ENCODE measurements around the gene BMPR1B. TPM values are rescaled to one million over a fixed set of nuclear protein-coding genes. Genes with fewer than 3 reads are reported as not detected.
A peak's percentile ranks its signal among the peaks of the same experiment; 100 is the strongest.
"Not testable (repeated sequence)": the region's sequence is repeated elsewhere in the genome, so short reads cannot be mapped to it uniquely, and the experiment has no call there.

The BMPR1B gene
- total and polyA plus RNA-seq, 5 donors from 2014 or later = 0.31 to 0.72 TPM; not detected in 3

- not testable (repeated sequence) for H3K36me3 Mint-ChIP-seq; H3K36me3 ChIP-seq (ENCODE audit: control insufficient read depth, insufficient read depth, low read length)
These were observed 381.7 kb downstream of the BMPR1B start for GRCh38 chr4:95139424-95139823.

DNA sequence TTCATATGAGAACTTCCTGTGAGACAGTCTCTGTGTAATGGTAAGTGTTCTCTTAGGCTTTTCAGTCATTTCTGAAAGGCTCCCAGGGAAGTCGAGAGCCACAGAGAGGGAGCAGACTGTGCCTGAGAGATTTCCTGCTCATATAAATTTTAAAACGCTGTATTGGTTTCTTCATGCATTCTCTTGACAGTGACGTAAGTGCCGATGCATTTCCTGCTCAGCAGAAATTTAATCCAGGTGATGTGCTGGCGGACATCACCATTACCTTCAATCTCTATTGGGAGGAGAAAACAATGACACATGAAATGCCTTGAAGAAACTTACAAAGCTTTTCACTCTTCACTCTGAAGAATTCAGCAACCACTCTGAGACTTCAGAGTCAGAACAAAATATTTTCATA, 383.6 kb downstream of the BMPR1B start:
- Histone ChIP-seq H3K9me3 (ENCODE audit: control insufficient read depth in 2 of 2, low read length in 2 of 2) (no peaks in the 10 kb centered on the region), H3K27me3 (ENCODE audit: control insufficient read depth, insufficient read depth, low read length) (no peaks in the 10 kb centered on the region), H3K36me3 (ENCODE audit: control insufficient read depth, insufficient read depth, low read length) (no peaks in the 10 kb centered on the region), H3K4me3 (ENCODE audit: low read depth, low read length) (no peak overlapping the region), H3K27ac (ENCODE audit: insufficient read depth, low read length, poor library complexity, severe bottlenecking) (no peak overlapping the region), H3K4me1 (ENCODE audit: control insufficient read depth, insufficient read depth, low read length, poor library complexity, severe bottlenecking) (no peaks in the 10 kb centered on the region)
- DNase-seq (no peak), ATAC-seq (ENCODE audit: low read depth in 2 of 2) (no peak)
- H3K27me3 Mint-ChIP-seq = peaks cover 4% of the 10 kb centered on the region
- H3K27ac Mint-ChIP-seq = no peak overlapping the region
- H3K4me3 Mint-ChIP-seq = no peak overlapping the region
- H3K9me3 Mint-ChIP-seq = peaks cover 0 to 5% (median 2%) of the 10 kb centered on the region in 7 donors
- H3K36me3 Mint-ChIP-seq = no peaks in the 10 kb centered on the region
- no peaks in the 10 kb centered on the region for H3K4me1 Mint-ChIP-seq

More at GRCh38 chr4:95139424-95139823, 381.7 kb downstream of the BMPR1B start:
- H3K4me3 ChIP-seq (ENCODE audit: low read depth, low read length); H3K9me3 ChIP-seq (ENCODE audit: control insufficient read depth in 2 of 2, low read length in 2 of 2); ATAC-seq (ENCODE audit: low read depth in 2 of 2); H3K27me3 ChIP-seq (ENCODE audit: control insufficient read depth, insufficient read depth, low read length); H3K27ac Mint-ChIP-seq; H3K9me3 Mint-ChIP-seq; H3K27me3 Mint-ChIP-seq; H3K4me1 ChIP-seq (ENCODE audit: control insufficient read depth, insufficient read depth, low read length, poor library complexity, severe bottlenecking); H3K4me3 Mint-ChIP-seq; H3K27ac ChIP-seq (ENCODE audit: insufficient read depth, low read length, poor library complexity, severe bottlenecking); H3K4me1 Mint-ChIP-seq: not testable (repeated sequence)
- DNase-seq = peak in 1 of 3 donors; percentile 30

DNA sequence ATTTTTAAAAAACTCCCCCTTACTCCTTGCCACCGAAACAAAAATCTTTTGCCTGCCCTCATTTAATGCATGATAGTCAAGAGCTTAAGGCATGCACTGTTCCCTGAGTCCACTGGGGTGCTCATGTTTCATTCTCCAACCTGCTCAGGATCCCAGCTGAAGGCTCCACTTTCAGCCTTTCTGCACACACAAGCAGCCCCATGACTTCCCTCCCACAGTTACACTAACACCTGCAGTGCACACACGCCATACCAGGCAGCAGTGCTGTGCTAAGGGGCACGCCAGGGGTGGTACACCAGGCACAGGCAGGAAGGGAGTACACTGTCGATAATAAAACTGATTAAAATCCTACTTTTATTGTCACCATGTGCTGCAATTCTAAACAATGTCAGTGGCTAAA, 385.2 kb downstream of the BMPR1B start:
- Histone ChIP-seq H3K9me3 (ENCODE audit: control insufficient read depth in 2 of 2, low read length in 2 of 2) (no peaks in the 10 kb centered on the region), H3K4me1 (ENCODE audit: control insufficient read depth, insufficient read depth, low read length, poor library complexity, severe bottlenecking) (no peaks in the 10 kb centered on the region), H3K36me3 (ENCODE audit: control insufficient read depth, insufficient read depth, low read length) (no peaks in the 10 kb centered on the region), H3K27me3 (ENCODE audit: control insufficient read depth, insufficient read depth, low read length) (no peaks in the 10 kb centered on the region), H3K4me3 (ENCODE audit: low read depth, low read length) (no peak overlapping the region), H3K27ac (ENCODE audit: insufficient read depth, low read length, poor library complexity, severe bottlenecking) (no peak overlapping the region)
- DNase-seq (no peak), ATAC-seq (ENCODE audit: low read depth in 2 of 2) (no peak)
- no peaks in the 10 kb centered on the region for H3K4me1 Mint-ChIP-seq
- H3K9me3 Mint-ChIP-seq = peaks cover 0 to 2% (median 0%) of the 10 kb centered on the region in 7 donors
- no peak overlapping the region for H3K4me3 Mint-ChIP-seq
- H3K27ac Mint-ChIP-seq = no peak overlapping the region
- peaks cover 4% of the 10 kb centered on the region for H3K27me3 Mint-ChIP-seq
- H3K36me3 Mint-ChIP-seq = no peaks in the 10 kb centered on the region

DNA sequence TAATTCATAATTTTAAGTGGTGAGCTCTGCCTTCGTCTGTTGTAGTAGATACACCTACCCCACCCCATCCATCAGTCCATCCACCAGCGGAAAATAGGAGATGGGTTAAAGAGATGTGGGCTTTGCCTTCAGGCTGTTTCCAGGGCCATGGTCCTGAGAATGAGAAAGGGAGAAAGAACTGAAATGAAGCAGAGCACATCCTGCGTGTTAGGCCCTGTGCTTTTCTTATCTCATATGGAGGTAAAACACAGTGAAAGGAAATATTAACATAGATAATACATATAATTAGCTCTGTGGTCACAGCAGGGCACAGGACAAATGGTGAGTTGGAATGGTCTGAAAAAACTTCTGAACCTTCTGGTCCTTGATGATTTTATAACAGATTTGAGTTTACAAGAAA, 393.5 kb downstream of the BMPR1B start:
- no peak for DNase-seq
- no peak overlapping the region for H3K4me3 Mint-ChIP-seq
- Histone ChIP-seq H3K36me3 (ENCODE audit: control insufficient read depth, insufficient read depth, low read length) (no peaks in the 10 kb centered on the region), H3K4me1 (ENCODE audit: control insufficient read depth, insufficient read depth, low read length, poor library complexity, severe bottlenecking) (peaks cover 6% of the 10 kb centered on the region), H3K27ac (ENCODE audit: insufficient read depth, low read length, poor library complexity, severe bottlenecking) (no peak overlapping the region), H3K4me3 (ENCODE audit: low read depth, low read length) (no peak overlapping the region), H3K9me3 (ENCODE audit: control insufficient read depth in 2 of 2, low read length in 2 of 2) (no peaks in the 10 kb centered on the region), H3K27me3 (ENCODE audit: control insufficient read depth, insufficient read depth, low read length) (no peaks in the 10 kb centered on the region)
- no peak overlapping the region for H3K27ac Mint-ChIP-seq
- no peaks in the 10 kb centered on the region for H3K36me3 Mint-ChIP-seq
- H3K9me3 Mint-ChIP-seq = peaks cover 0 to 2% (median 0%) of the 10 kb centered on the region in 7 donors
- H3K4me1 Mint-ChIP-seq = peaks cover 7 to 21% (median 9%) of the 10 kb centered on the region in 4 donors
- no peak for ATAC-seq (ENCODE audit: low read depth in 2 of 2)
- no peaks in the 10 kb centered on the region for H3K27me3 Mint-ChIP-seq

GRCh38 chr4:95153182-95153581, 395.4 kb downstream of the BMPR1B start:
- H3K4me1 Mint-ChIP-seq = peaks cover 8 to 26% (median 10%) of the 10 kb centered on the region in 4 donors
- H3K4me3 Mint-ChIP-seq = no peak overlapping the region
- H3K36me3 Mint-ChIP-seq = no peaks in the 10 kb centered on the region
- H3K36me3 ChIP-seq (ENCODE audit: control insufficient read depth, insufficient read depth, low read length) = no peaks in the 10 kb centered on the region
- H3K27ac Mint-ChIP-seq = no peak overlapping the region
- H3K9me3 ChIP-seq (ENCODE audit: control insufficient read depth in 2 of 2, low read length in 2 of 2) = no peaks in the 10 kb centered on the region
- H3K27me3 ChIP-seq (ENCODE audit: control insufficient read depth, insufficient read depth, low read length) = no peaks in the 10 kb centered on the region
- no peak overlapping the region for H3K27ac ChIP-seq (ENCODE audit: insufficient read depth, low read length, poor library complexity, severe bottlenecking)
- ATAC-seq (ENCODE audit: low read depth in 2 of 2) (no peak), DNase-seq (no peak)
- peaks cover 0 to 2% (median 0%) of the 10 kb centered on the region in 7 donors for H3K9me3 Mint-ChIP-seq
- no peaks in the 10 kb centered on the region for H3K27me3 Mint-ChIP-seq
- no peak overlapping the region for H3K4me3 ChIP-seq (ENCODE audit: low read depth, low read length)
- peaks cover 6% of the 10 kb centered on the region for H3K4me1 ChIP-seq (ENCODE audit: control insufficient read depth, insufficient read depth, low read length, poor library complexity, severe bottlenecking)

DNA sequence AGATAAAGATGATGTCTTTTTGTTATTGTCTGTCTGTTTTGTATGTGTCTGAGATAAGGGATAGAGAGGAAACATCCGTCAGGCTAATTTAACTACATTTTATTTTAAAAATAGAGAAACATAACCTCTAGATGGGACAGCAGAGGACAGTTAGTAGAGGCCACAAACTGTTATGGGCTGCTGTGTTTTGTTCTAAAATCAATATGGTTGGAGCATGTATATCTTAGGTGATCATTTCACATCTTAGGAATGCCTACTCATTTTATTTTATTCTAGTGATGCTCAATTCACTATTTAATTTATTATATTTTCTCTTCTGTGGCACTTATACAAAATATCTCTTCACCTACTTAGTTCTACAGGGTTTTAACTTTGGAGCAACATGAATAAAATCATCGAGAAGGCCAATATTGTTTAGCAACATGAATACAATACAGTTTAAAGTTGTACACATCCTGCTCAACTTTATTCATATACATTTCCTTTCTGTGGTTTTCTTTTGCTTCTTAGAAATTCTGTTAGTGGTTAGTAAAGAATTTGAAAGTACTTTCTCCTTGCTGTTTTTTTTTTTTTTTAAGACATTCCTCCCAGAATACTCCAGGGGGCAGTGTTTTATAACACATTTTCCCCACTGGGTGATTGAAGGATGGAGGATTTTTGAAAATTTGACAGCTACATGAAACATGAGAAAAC, 398.1 kb downstream of the BMPR1B start:
- Histone ChIP-seq H3K27me3 (ENCODE audit: control insufficient read depth, insufficient read depth, low read length) (no peaks in the 10 kb centered on the region), H3K27ac (ENCODE audit: insufficient read depth, low read length, poor library complexity, severe bottlenecking) (no peak overlapping the region), H3K9me3 (ENCODE audit: control insufficient read depth in 2 of 2, low read length in 2 of 2) (no peaks in the 10 kb centered on the region), H3K4me1 (ENCODE audit: control insufficient read depth, insufficient read depth, low read length, poor library complexity, severe bottlenecking) (peaks cover 6% of the 10 kb centered on the region), H3K36me3 (ENCODE audit: control insufficient read depth, insufficient read depth, low read length) (no peaks in the 10 kb centered on the region), H3K4me3 (ENCODE audit: low read depth, low read length) (peak overlapping the region; percentile 4)
- DNase-seq = peak in 2 of 3 donors; percentile 55 to 73
- Mint-ChIP-seq H3K27me3 (no peaks in the 10 kb centered on the region), H3K36me3 (no peaks in the 10 kb centered on the region), H3K4me1 (peaks cover 5 to 17% (median 9%) of the 10 kb centered on the region in 4 donors), H3K4me3 (peak overlapping the region in 2 of 4 donors; percentile 58 to 63), H3K27ac (peak overlapping the region; percentile 6 to 79 (median 20)), H3K9me3 (peaks cover 0 to 2% (median 0%) of the 10 kb centered on the region in 7 donors)
- ATAC-seq (ENCODE audit: low read depth in 2 of 2) = peak; percentile 58 to 71

DNA sequence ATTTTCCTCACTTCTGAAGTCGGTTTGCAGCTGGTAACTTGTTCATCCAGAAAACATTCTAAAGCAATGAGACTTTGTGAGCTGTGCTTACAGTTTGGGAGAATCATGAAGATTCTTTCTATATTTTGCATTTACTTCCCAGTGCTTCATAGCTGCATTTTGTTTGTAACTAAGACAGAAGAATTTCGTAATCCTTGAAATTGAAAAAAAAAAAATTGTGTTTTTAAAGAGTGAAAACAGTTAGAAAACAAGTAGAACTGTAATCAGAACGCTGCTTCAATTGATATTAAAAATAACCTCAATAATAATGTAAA, 398.7 kb downstream of the BMPR1B start:
- DNase-seq (no peak), ATAC-seq (ENCODE audit: low read depth in 2 of 2) (no peak)
- H3K36me3 Mint-ChIP-seq = no peaks in the 10 kb centered on the region
- peaks cover 6% of the 10 kb centered on the region for H3K4me1 ChIP-seq (ENCODE audit: control insufficient read depth, insufficient read depth, low read length, poor library complexity, severe bottlenecking)
- H3K27ac Mint-ChIP-seq = peak overlapping the region in 2 of 3 donors; percentile 6 to 20
- H3K36me3 ChIP-seq (ENCODE audit: control insufficient read depth, insufficient read depth, low read length) = no peaks in the 10 kb centered on the region
- no peaks in the 10 kb centered on the region for H3K9me3 ChIP-seq (ENCODE audit: control insufficient read depth in 2 of 2, low read length in 2 of 2)
- H3K4me1 Mint-ChIP-seq = peaks cover 5 to 17% (median 11%) of the 10 kb centered on the region in 4 donors
- peak overlapping the region in 1 of 4 donors; percentile 58 for H3K4me3 Mint-ChIP-seq
- H3K9me3 Mint-ChIP-seq = peaks cover 0 to 2% (median 0%) of the 10 kb centered on the region in 7 donors
- no peaks in the 10 kb centered on the region for H3K27me3 Mint-ChIP-seq
- H3K27me3 ChIP-seq (ENCODE audit: control insufficient read depth, insufficient read depth, low read length) = no peaks in the 10 kb centered on the region
- no peak overlapping the region for H3K27ac ChIP-seq (ENCODE audit: insufficient read depth, low read length, poor library complexity, severe bottlenecking)
- H3K4me3 ChIP-seq (ENCODE audit: low read depth, low read length) = no peak overlapping the region

DNA sequence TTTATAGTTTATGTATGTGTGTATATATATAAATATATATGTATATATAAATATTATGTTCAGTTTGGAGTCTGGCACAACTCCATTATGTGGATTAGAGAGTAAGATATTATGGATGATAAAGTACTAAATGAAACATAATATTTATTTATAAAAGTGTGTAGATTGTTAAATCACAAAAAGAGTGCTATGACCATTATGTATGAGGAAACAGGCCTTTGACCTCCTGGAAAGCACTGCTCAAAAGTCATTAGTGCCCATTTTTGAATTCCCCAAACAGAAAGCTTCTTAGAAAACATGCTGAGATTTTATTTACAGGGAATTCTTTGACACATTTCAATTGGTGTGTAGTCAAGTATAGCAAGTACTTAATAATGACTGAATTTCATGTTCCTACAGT, 399.8 kb downstream of the BMPR1B start:
- no peaks in the 10 kb centered on the region for H3K36me3 Mint-ChIP-seq
- no peak overlapping the region for H3K27ac Mint-ChIP-seq
- peaks cover 0 to 2% (median 0%) of the 10 kb centered on the region in 7 donors for H3K9me3 Mint-ChIP-seq
- no peak overlapping the region for H3K4me3 Mint-ChIP-seq
- Histone ChIP-seq H3K4me3 (ENCODE audit: low read depth, low read length) (no peak overlapping the region), H3K9me3 (ENCODE audit: control insufficient read depth in 2 of 2, low read length in 2 of 2) (no peaks in the 10 kb centered on the region), H3K4me1 (ENCODE audit: control insufficient read depth, insufficient read depth, low read length, poor library complexity, severe bottlenecking) (peaks cover 6% of the 10 kb centered on the region), H3K27me3 (ENCODE audit: control insufficient read depth, insufficient read depth, low read length) (no peaks in the 10 kb centered on the region), H3K27ac (ENCODE audit: insufficient read depth, low read length, poor library complexity, severe bottlenecking) (no peak overlapping the region), H3K36me3 (ENCODE audit: control insufficient read depth, insufficient read depth, low read length) (no peaks in the 10 kb centered on the region)
- DNase-seq (no peak), ATAC-seq (ENCODE audit: low read depth in 2 of 2) (no peak)
- H3K27me3 Mint-ChIP-seq = no peaks in the 10 kb centered on the region
- H3K4me1 Mint-ChIP-seq = peaks cover 5 to 17% (median 11%) of the 10 kb centered on the region in 4 donors

Data from CD4-positive, CD25-positive, alpha-beta regulatory T cell (primary cell).